COLO829 (cell line): ENCODE results near the gene GNPAT.

ENCODE experiments used
- DNase-seq: peaks from one replicate; pipeline ENCODE4 v3.0.0; 2012; ENCODE audit warnings: low spot score

GNPAT gene

DNA sequence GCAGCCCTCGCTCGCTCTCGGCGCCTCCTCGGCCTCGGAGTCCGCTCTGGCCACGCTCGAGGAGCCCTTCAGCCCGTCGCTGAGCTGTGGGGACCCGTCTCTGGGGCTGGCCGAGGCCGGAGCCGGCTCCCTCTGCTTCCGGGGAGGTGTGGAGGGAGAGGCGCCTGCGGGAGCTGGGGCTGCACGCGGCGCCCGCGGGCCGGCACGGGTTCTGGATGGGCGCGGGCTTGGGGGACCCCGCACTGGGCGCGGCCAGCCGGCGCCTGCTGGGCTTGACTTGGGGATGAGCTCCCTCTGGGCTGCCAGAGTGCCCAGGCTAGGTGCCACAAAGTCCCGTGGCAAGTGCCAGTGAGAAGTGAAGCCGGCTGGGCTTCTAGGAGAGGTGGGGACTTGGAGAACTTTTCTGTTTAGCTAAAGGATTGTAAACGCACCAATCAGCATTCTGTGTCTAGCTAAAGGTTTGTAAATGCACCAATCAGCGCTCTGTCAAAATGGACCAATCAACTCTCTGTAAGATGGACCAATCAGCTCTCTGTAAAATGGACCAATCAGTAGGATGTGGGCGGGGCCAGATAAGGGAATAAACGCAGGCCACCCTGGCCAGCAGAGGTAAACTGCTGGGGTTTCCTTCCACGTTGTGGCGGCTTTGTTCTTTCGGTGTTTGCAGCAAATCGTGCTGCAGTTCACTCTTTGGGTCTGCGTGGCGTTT, 76.4 kb downstream of the GNPAT start:
- no peak for DNase-seq

DNA sequence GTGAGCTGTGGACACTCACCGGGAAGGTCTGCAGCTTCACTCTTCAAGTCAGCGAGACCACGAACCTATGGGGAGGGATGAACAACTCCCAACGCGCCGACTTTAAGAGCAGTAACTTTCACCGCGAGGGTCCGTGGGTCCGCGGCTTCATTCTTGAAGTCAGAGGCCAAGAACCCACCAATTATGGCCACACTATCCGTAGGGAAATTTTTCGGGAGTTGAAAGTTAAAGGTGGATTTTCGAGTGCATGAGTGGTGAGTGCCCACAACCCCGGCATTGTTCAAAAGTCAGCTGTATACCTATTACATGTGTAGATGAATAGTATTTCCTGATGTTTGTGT, 77.0 kb downstream of the GNPAT start:
- no peak for DNase-seq

DNA sequence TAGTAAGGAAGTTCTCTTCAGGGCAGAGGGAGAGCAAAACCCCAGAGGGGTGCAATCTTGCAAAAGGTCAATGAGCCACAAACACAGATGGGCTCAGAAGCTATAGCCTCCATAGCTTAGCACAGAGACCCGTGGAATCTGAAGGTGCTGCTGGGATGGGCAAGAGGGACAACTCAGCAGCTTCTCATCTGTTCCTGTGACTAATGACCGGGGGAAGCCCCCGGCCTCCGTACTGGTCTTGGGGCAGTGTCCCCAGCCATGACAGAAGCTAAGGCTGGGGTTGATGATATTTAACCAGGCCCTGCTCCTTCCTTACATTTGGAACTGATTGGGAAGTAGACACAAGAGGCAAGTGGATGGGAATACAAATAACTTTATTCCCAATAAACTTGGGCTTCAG, 77.6 kb downstream of the GNPAT start:
- no peak for DNase-seq

DNA sequence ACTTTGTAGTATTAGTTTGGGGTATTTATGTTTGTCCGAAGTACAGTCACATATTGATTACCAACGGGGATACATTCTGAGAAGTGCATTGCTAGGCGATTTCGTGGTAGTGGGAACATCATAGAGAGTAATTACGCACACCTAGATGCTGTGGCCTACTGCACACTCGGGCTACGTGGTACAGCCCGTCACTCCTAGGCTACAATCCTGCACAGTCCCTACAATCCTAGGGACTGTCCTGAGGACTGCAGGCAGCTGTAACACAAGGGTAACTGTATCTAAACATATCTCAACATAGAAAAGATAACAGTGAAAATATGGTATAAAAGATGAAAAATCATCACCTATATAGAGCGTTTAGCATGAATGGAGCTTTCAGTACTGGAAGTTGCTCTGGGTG, 78.1 kb downstream of the GNPAT start:
- no peak for DNase-seq

DNA sequence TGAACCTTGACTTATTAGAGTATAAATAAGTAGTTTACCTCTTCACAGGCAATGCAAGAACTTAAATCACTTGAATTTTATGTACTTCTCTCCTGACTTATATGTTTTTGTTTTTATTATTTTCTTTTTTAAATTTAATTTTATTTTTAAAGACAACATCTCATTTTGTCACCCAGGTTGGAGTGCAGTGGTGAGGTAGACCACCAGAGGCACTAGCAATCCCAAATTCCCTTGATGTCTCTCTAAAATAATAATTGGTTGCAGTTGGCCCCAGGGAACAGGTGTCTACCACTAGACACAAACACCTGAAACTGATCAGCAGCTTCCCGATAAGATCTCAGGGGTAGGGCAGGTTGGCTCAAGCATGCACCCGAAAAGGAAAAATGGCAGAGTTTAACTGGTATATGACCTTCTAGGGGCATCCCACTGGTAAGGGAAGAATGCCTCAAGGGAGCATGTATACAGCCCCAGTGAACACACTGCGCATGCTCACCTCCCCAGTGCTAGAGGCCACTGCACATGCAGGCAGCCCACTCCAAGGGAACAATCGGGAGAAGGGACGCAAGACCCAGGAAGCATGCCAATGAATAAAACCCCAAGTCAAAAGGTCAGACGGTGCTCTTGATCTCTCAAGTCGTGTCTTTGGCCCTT, 82.0 kb downstream of the GNPAT start:
- DNase-seq: no peak

DNA sequence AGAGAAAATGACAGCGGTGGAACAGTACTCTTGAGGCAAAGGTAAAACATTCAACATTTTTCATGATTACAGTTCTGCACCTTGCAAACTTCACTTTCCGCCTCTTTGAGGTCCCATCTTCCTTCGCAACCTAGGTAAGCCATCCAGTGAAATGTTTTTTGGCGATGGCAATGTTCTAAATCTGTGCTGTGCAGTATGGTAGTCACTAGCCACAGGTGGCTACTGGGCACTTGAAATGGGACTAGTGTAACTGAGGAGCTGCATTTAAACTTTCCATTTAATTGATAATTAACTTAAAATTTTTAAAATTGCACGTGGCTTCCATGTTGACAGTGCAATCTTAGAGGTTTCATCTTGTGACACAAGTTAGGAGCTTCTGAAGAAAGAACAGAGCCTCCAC, 83.6 kb downstream of the GNPAT start:
- DNase-seq: no peak

DNA sequence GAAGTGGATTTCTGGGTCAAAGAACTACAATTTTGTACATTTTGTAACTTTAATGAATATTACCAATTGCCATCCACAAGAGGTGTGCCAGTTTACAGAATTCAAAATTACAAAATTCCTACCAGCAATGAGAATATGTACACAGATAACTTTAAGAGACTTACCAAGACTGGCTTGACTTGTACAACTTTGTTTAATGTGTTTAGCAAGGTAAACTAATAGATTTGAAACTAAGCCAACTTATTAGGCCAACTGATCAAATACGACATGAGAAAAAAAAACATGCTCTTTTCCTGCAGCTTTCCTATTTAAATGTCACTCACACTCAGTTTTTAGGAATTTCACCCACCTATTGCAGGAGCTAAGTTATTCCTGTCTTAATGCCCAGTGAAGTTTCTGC, 85.2 kb downstream of the GNPAT start:
- DNase-seq: no peak
